Measurements from ENCODE around the gene DPP7.

Gene DPP7

GRCh38 chr9:137082925-137083290 is 31.6 kb downstream of the DPP7 start:
- H3K4me1 ChIP-seq (ENCODE audit: control insufficient read depth, insufficient read depth, low read length): peaks cover 46% of the 10 kb centered on the region
- H3K36me3 ChIP-seq (ENCODE audit: control insufficient read depth, insufficient read depth, low read length): no peaks in the 10 kb centered on the region
- H3K9ac ChIP-seq (ENCODE audit: low read length): no peak overlapping the region

GRCh38 chr9:137082222-137082924 is 32.2 kb downstream of the DPP7 start:
- H3K9ac ChIP-seq (ENCODE audit: low read length): no peak overlapping the region
- H3K4me3 ChIP-seq (ENCODE audit: low read length): no peak overlapping the region
- no peaks in the 10 kb centered on the region for H3K27me3 ChIP-seq (ENCODE audit: control insufficient read depth, insufficient read depth, low read length)
- peaks cover 48% of the 10 kb centered on the region for H3K4me1 ChIP-seq (ENCODE audit: control insufficient read depth, insufficient read depth, low read length)
- no peaks in the 10 kb centered on the region for H3K36me3 ChIP-seq (ENCODE audit: control insufficient read depth, insufficient read depth, low read length)
- no peaks in the 10 kb centered on the region for H3K9me3 ChIP-seq (ENCODE audit: control insufficient read depth, low read length)

More at GRCh38 chr9:137082925-137083290, 31.6 kb downstream of the DPP7 start:
- Histone ChIP-seq H3K9me3 (ENCODE audit: control insufficient read depth, low read length) (no peaks in the 10 kb centered on the region), H3K27me3 (ENCODE audit: control insufficient read depth, insufficient read depth, low read length) (no peaks in the 10 kb centered on the region), H3K4me3 (ENCODE audit: low read length) (no peak overlapping the region)

- peaks cover 45% of the 10 kb centered on the region for H3K4me1 ChIP-seq (ENCODE audit: control insufficient read depth, insufficient read depth, low read length)
- H3K36me3 ChIP-seq (ENCODE audit: control insufficient read depth, insufficient read depth, low read length): no peaks in the 10 kb centered on the region
- no peaks in the 10 kb centered on the region for H3K9me3 ChIP-seq (ENCODE audit: control insufficient read depth, low read length)
Measured at GRCh38 chr9:137080260-137081122, 34.0 kb downstream of the DPP7 start.

GRCh38 chr9:137079401-137079787 is 35.1 kb downstream of the DPP7 start:
- Histone ChIP-seq H3K36me3 (ENCODE audit: control insufficient read depth, insufficient read depth, low read length) (no peaks in the 10 kb centered on the region), H3K27me3 (ENCODE audit: control insufficient read depth, insufficient read depth, low read length) (no peaks in the 10 kb centered on the region), H3K9me3 (ENCODE audit: control insufficient read depth, low read length) (no peaks in the 10 kb centered on the region), H3K4me3 (ENCODE audit: low read length) (no peak overlapping the region), H3K4me1 (ENCODE audit: control insufficient read depth, insufficient read depth, low read length) (peaks cover 41% of the 10 kb centered on the region), H3K9ac (ENCODE audit: low read length) (no peak overlapping the region)

More at GRCh38 chr9:137080260-137081122, 34.0 kb downstream of the DPP7 start:
- no peaks in the 10 kb centered on the region for H3K27me3 ChIP-seq (ENCODE audit: control insufficient read depth, insufficient read depth, low read length)
- H3K9ac ChIP-seq (ENCODE audit: low read length): no peak overlapping the region
- no peak overlapping the region for H3K4me3 ChIP-seq (ENCODE audit: low read length)

- H3K27me3 ChIP-seq (ENCODE audit: control insufficient read depth, insufficient read depth, low read length): no peaks in the 10 kb centered on the region
- H3K4me1 ChIP-seq (ENCODE audit: control insufficient read depth, insufficient read depth, low read length): peaks cover 40% of the 10 kb centered on the region
- no peaks in the 10 kb centered on the region for H3K36me3 ChIP-seq (ENCODE audit: control insufficient read depth, insufficient read depth, low read length)
- H3K4me3 ChIP-seq (ENCODE audit: low read length): no peak overlapping the region
- H3K9ac ChIP-seq (ENCODE audit: low read length): no peak overlapping the region
- no peaks in the 10 kb centered on the region for H3K9me3 ChIP-seq (ENCODE audit: control insufficient read depth, low read length)
Measured at GRCh38 chr9:137078701-137079400, 35.7 kb downstream of the DPP7 start.

GRCh38 chr9:137077758-137078693 is 36.5 kb downstream of the DPP7 start:
- peaks cover 34% of the 10 kb centered on the region for H3K4me1 ChIP-seq (ENCODE audit: control insufficient read depth, insufficient read depth, low read length)
- H3K36me3 ChIP-seq (ENCODE audit: control insufficient read depth, insufficient read depth, low read length): no peaks in the 10 kb centered on the region
- no peak overlapping the region for H3K4me3 ChIP-seq (ENCODE audit: low read length)
- peak overlapping the region; percentile 34 for H3K9ac ChIP-seq (ENCODE audit: low read length)
- no peaks in the 10 kb centered on the region for H3K9me3 ChIP-seq (ENCODE audit: control insufficient read depth, low read length)
- no peaks in the 10 kb centered on the region for H3K27me3 ChIP-seq (ENCODE audit: control insufficient read depth, insufficient read depth, low read length)

GRCh38 chr9:137077010-137077747 is 37.4 kb downstream of the DPP7 start, which contains the start of gene UAP1L1:
TSS of gene UAP1L1 (plus strand) at chr9:137077517. CDS start at chr9:137077533, 16 bp downstream.
- Histone ChIP-seq H3K4me1 (ENCODE audit: control insufficient read depth, insufficient read depth, low read length) (peaks cover 33% of the 10 kb centered on the region), H3K9me3 (ENCODE audit: control insufficient read depth, low read length) (no peaks in the 10 kb centered on the region), H3K9ac (ENCODE audit: low read length) (peak within 1 kb of the TSS; percentile 34), H3K36me3 (ENCODE audit: control insufficient read depth, insufficient read depth, low read length) (no peaks in the 10 kb centered on the region), H3K4me3 (ENCODE audit: low read length) (no peak within 1 kb of the TSS), H3K27me3 (ENCODE audit: control insufficient read depth, insufficient read depth, low read length) (no peaks in the 10 kb centered on the region)

- Histone ChIP-seq H3K9me3 (ENCODE audit: control insufficient read depth, low read length) (no peaks in the 10 kb centered on the region), H3K9ac (ENCODE audit: low read length) (peak overlapping the region; percentile 12), H3K27me3 (ENCODE audit: control insufficient read depth, insufficient read depth, low read length) (no peaks in the 10 kb centered on the region), H3K4me1 (ENCODE audit: control insufficient read depth, insufficient read depth, low read length) (peaks cover 33% of the 10 kb centered on the region), H3K4me3 (ENCODE audit: low read length) (no peak overlapping the region), H3K36me3 (ENCODE audit: control insufficient read depth, insufficient read depth, low read length) (no peaks in the 10 kb centered on the region)
Measured at GRCh38 chr9:137076636-137077009, 37.9 kb downstream of the DPP7 start.

GRCh38 chr9:137075275-137075775 is 39.2 kb downstream of the DPP7 start:
- H3K4me3 ChIP-seq (ENCODE audit: low read length): no peak overlapping the region
- H3K4me1 ChIP-seq (ENCODE audit: control insufficient read depth, insufficient read depth, low read length): peaks cover 42% of the 10 kb centered on the region
- no peaks in the 10 kb centered on the region for H3K27me3 ChIP-seq (ENCODE audit: control insufficient read depth, insufficient read depth, low read length)
- no peaks in the 10 kb centered on the region for H3K9me3 ChIP-seq (ENCODE audit: control insufficient read depth, low read length)
- H3K9ac ChIP-seq (ENCODE audit: low read length): no peak overlapping the region
- no peaks in the 10 kb centered on the region for H3K36me3 ChIP-seq (ENCODE audit: control insufficient read depth, insufficient read depth, low read length)

- Histone ChIP-seq H3K9ac (ENCODE audit: low read length) (no peak overlapping the region), H3K4me3 (ENCODE audit: low read length) (no peak overlapping the region), H3K27me3 (ENCODE audit: control insufficient read depth, insufficient read depth, low read length) (no peaks in the 10 kb centered on the region), H3K4me1 (ENCODE audit: control insufficient read depth, insufficient read depth, low read length) (peaks cover 41% of the 10 kb centered on the region), H3K9me3 (ENCODE audit: control insufficient read depth, low read length) (no peaks in the 10 kb centered on the region), H3K36me3 (ENCODE audit: control insufficient read depth, insufficient read depth, low read length) (no peaks in the 10 kb centered on the region)
Measured at GRCh38 chr9:137074657-137075274, 39.8 kb downstream of the DPP7 start.

All from mucosa of stomach (tissue), 1 donor.